Measurements from ENCODE around the gene CSRP1.

- no peak for TF ChIP-seq CTCF (IDR thresholded peaks at IDR 0.05 in 4 of 5, conservative IDR thresholded peaks at IDR 0.05 in 1 of 5)
- TF ChIP-seq POLR2A (IDR thresholded peaks at IDR 0.05): no peak
Observed at GRCh38 chr1:201542309-201543035, 35.5 kb upstream of the CSRP1 start.

Measured in gastrocnemius medialis (tissue), 4 donors.